Measurements from ENCODE around the gene ACAA1. TPM values are rescaled to one million over a fixed set of nuclear protein-coding genes. Genes with fewer than 3 reads are reported as not detected.

ACAA1 gene
- total and polyA plus RNA-seq, 10 of the 15 experiments (the other 5 are each of a cell fraction or from before 2014, with no cell fraction given): 5.7 to 85.4 (median 60.6) TPM

DNA sequence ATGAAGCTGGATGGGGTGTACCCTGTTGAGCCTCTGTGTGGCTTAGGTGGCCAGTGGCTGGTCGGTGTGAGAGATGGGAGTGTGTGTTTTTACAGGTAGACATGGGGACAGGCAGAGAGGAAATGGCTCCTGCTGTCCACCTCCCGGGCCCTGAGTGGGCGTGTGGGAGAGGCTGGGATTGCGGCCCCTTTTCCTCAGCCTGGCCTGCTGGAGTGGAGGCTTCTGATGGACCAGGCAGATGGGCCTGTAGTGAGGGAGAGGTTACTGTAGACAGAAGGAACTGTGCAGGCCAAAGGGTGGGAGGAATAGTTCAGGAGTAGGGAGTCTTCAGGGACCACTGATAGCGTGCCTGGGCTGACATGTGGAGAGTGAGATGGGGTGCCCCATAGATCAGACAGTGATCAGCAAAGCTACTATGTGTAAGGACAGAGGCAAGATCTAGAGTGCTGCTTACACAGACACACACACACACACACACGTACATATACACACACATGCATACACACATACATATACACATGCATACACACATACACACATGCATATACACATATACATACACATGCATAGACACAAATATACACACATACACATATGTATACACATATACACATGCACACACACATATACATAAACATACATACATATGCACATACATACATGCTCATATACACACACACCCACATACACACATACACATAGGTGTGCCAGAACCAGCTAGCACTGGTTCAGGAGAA lies 26.4 kb downstream of the ACAA1 start (continued):
- TF ChIP-seq WRNIP1 (IDR thresholded peaks at IDR 0.05; ENCODE audit: borderline replicate concordance, low read depth, low read length) (no peak), RBBP5 (conservative IDR thresholded peaks at IDR 0.05) (no peak), CREM (IDR thresholded peaks at IDR 0.05; ENCODE audit: low read depth) (no peak), FOS (IDR thresholded peaks at IDR 0.05; ENCODE audit: borderline replicate concordance, extremely low read depth, insufficient read length) (no peak), KLF5 (IDR thresholded peaks at IDR 0.05; ENCODE audit: partially characterized antibody) (no peak), GABPA (IDR thresholded peaks at IDR 0.05; ENCODE audit: low read depth) (no peak), EED (IDR thresholded peaks at IDR 0.05; ENCODE audit: low read depth) (no peak)

DNA sequence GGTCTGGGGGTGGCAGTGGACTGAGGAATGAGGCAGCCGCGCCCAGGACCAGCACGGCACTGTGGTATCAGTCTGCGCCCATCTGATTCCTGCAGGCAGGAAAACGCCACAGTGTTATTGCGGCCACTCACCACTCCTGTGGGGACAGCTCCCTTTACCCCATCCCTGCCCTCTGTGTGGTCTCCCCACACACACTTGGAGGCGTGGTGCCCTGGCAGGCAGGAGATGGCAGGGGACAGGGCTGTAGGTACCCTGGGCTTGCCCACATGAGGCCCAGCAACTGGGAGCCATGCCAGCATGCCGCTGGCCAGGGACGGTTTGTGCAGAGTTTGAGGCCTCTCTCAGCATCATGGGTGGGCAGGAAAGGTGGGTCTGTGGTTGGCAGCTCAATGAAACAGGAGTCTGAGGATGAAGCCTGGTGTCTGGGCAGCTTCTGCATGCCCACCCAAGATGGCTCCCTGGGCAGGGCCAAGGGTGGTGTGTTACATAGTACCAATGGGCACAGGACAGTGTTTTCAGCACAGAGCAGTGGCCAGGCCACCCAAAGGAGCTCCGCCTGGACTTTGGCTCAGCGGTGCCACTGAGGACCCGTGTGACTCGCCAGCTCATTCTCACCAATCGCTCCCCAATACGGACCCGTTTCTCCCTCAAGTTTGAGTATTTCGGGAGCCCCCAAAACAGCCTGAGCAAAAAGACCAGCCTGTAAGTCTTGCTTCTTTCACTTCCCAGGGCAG lies 27.2 kb downstream of the ACAA1 start:
- Histone ChIP-seq H3K4me1 (ENCODE audit: control insufficient read depth, insufficient read depth, low read length) (no peaks in the 10 kb centered on the region), H3K27ac (ENCODE audit: control insufficient read depth, insufficient read depth) (no peak overlapping the region), H3K36me3 (ENCODE audit: control insufficient read depth in 2 of 2, insufficient read depth in 2 of 2, low read length in 1 of 2) (no peaks in the 10 kb centered on the region), H3K4me3 (no peak overlapping the region), H3K9me3 (replicated peaks; ENCODE audit: control insufficient read depth, insufficient read depth, low read length) (no peaks in the 10 kb centered on the region; the same call in 1 of the 3 replicates), H3K4me2 (ENCODE audit: control insufficient read depth, insufficient read depth) (no peak overlapping the region), H4K20me1 (ENCODE audit: control insufficient read depth, insufficient read depth) (no peaks in the 10 kb centered on the region), H3K27me3 (replicated peaks in 1 of 2; ENCODE audit: control insufficient read depth in 2 of 2, insufficient read depth in 2 of 2, low read length in 1 of 2) (no peaks in the 10 kb centered on the region), H2AFZ (ENCODE audit: control insufficient read depth, low read depth, low read length) (no peak overlapping the region), H3K9ac (ENCODE audit: control insufficient read depth, insufficient read depth, low read length) (no peak overlapping the region), H3K79me2 (ENCODE audit: control insufficient read depth, insufficient read depth, low read length) (no peaks in the 10 kb centered on the region)
- BruUV-seq (replicated peaks): no TSS peak
- in situ Hi-C loops (cut with MboI) (no loop called here), intact Hi-C loops (cut with micrococcal nuclease; ENCODE audit: unreplicated experiment) (no loop called here)
- ChIA-PET RAD21 (ENCODE audit: unreplicated experiment) (no interaction called here), POLR2A (no interaction called here), SMC1A (ENCODE audit: uncharacterized antibody, unreplicated experiment) (no interaction called here), CTCF (no interaction called here)
- DNase-seq (ENCODE audit: low read depth, low spot score) (no peak), ATAC-seq (no peak), FAIRE-seq (no peak)
- 52% methylated on average over 17 of the region's 17 CpGs for WGBS (ENCODE audit: insufficient coverage, insufficient replicate concordance, low lambda C conversion rate, missing lambda C conversion rate)
- no peak for TF ChIP-seq FOS (IDR thresholded peaks at IDR 0.05; ENCODE audit: borderline replicate concordance, extremely low read depth, insufficient read length)
- no peak for TF ChIP-seq SREBF2 (IDR thresholded peaks at IDR 0.05; ENCODE audit: low read length)
- no peak for TF ChIP-seq BRCA1 (IDR thresholded peaks at IDR 0.05; ENCODE audit: low read depth, low read length)
- no peak for TF ChIP-seq YBX1 (IDR thresholded peaks at IDR 0.05)

All from GM12878 (cell line).